K562 (cell line): ENCODE data around the gene ANKRD6. TPM values are rescaled to one million over a fixed set of nuclear protein-coding genes. Genes with fewer than 3 reads are reported as not detected.

Source experiments
- BHLHE40 ChIP-seq: IDR thresholded peaks from 2 replicates; pipeline ENCODE4 v1.6.1; 2011; ENCODE audit warnings: low read length, improper control_type of control experiment
- BMI1 ChIP-seq: fragments of 150-350 bp; IDR thresholded peaks from 2 replicates; pipeline ENCODE4 v1.6.1; 2014; ENCODE audit warnings: low read length
- EGR1 ChIP-seq: fragments of 450-650 bp; conservative IDR thresholded peaks from 2 replicates; pipeline ENCODE4 v1.6.1; 2017; ENCODE audit warnings: mild to moderate bottlenecking
- ELF1 ChIP-seq: fragments of 200-800 bp; sonication (Bioruptor generic); IDR thresholded peaks from 2 replicates; pipeline ENCODE4 v1.6.1; 2016; ENCODE audit warnings: missing genetic modification characterization, missing compliant biosample characterization
- FOS ChIP-seq: IDR thresholded peaks from 3 replicates; pipeline ENCODE4 v1.6.1; 2011; ENCODE audit not compliant: insufficient read length; ENCODE audit errors: extremely low read depth
- FOXM1 ChIP-seq, 2 experiments: fragments of 450-650 bp in 1 of 2; sonication (generic) in 1 of 2; formaldehyde crosslinking in 1 of 2; IDR thresholded peaks; 2 replicates each; pipeline versions ENCODE4 v1.6.1 to v1.9.0; 2017 to 2022; ENCODE audit warnings: low read depth in 2 of 2, mild to moderate bottlenecking in 2 of 2, missing genetic modification reagents in 1 of 2, moderate library complexity in 1 of 2
- GTF2B ChIP-seq: IDR thresholded peaks from 2 replicates; pipeline ENCODE4 v1.6.1; 2011; ENCODE audit not compliant: insufficient read length; ENCODE audit errors: extremely low read depth
- HIVEP1 ChIP-seq: fragments of 250-450 bp; sonication (Bioruptor Pico); IDR thresholded peaks from 2 replicates; pipeline ENCODE4 v1.4.0; 2020; ENCODE audit warnings: mild to moderate bottlenecking
- KDM2B ChIP-seq: fragments of 250-450 bp; sonication (Bioruptor Pico); IDR thresholded peaks from 2 replicates; pipeline ENCODE4 v1.8.0; 2021; ENCODE audit warnings: mild to moderate bottlenecking, moderate library complexity
- KDM5B ChIP-seq: fragments of 200-600 bp; sonication (generic); IDR thresholded peaks from 2 replicates; pipeline ENCODE4 v1.6.1; 2012; ENCODE audit warnings: low read depth, mild to moderate bottlenecking, moderate library complexity, low read length, control low read depth, inconsistent platforms; ENCODE audit not compliant: insufficient replicate concordance
- NFE2L1 ChIP-seq: fragments of 450-650 bp; IDR thresholded peaks from 2 replicates; pipeline ENCODE4 v1.6.1; 2016; ENCODE audit warnings: missing genetic modification characterization, low read depth, mild to moderate bottlenecking, missing compliant biosample characterization, moderate library complexity, borderline replicate concordance
- POLR2AphosphoS5 ChIP-seq: IDR thresholded peaks from 2 replicates; pipeline ENCODE4 v1.6.1; 2011; ENCODE audit warnings: mild to moderate bottlenecking, low read depth, low read length, moderate library complexity; ENCODE audit not compliant: control insufficient read depth, insufficient read depth
- POU5F1 ChIP-seq: fragments of 150-350 bp; IDR thresholded peaks from 2 replicates; pipeline ENCODE4 v1.6.1; 2014; ENCODE audit warnings: borderline replicate concordance, low read length, low read depth, mild to moderate bottlenecking; ENCODE audit not compliant: partially characterized antibody
- RAD51 ChIP-seq: fragments of 450-650 bp; IDR thresholded peaks from 2 replicates; pipeline ENCODE4 v1.7.1; 2016; ENCODE audit warnings: low read depth, mild to moderate bottlenecking, borderline replicate concordance
- SNRNP70 ChIP-seq: fragments of 200-400 bp; formaldehyde crosslinking; optimal IDR thresholded peaks from 2 replicates; pipeline ENCODE3; 2017; ENCODE audit warnings: low read depth, low read length
- SRSF9 ChIP-seq: fragments of 200-400 bp; formaldehyde crosslinking; IDR thresholded peaks from 2 replicates; pipeline ENCODE4 v1.6.1; 2017; ENCODE audit warnings: low read depth, low read length, borderline replicate concordance
- TBL1XR1 ChIP-seq, 2 experiments: IDR thresholded peaks; 2 replicates each; pipeline ENCODE4 v1.6.1; 2012; ENCODE audit warnings: improper control_type of control experiment in 2 of 2, low read length in 2 of 2, mild to moderate bottlenecking in 1 of 2
- TEAD4 ChIP-seq, 2 experiments: sonication (generic) in 1 of 2; formaldehyde crosslinking in 1 of 2; IDR thresholded peaks; 2 replicates each; pipeline versions ENCODE4 v1.6.1 to v1.8.0; 2012 to 2022; ENCODE audit warnings: borderline replicate concordance in 1 of 2, inconsistent platforms in 1 of 2, low read length in 1 of 2, mild to moderate bottlenecking in 1 of 2, missing genetic modification reagents in 1 of 2
- TGIF2 ChIP-seq: sonication (generic); formaldehyde crosslinking; IDR thresholded peaks from 2 replicates; pipeline ENCODE4 v1.8.1; 2022; ENCODE audit warnings: mild to moderate bottlenecking, missing genetic modification reagents, moderate library complexity
- ZBTB11 ChIP-seq, 3 experiments: fragments of 200-800 bp in 1 of 3; fragments of 250-450 bp in 1 of 3; fragments of 450-650 bp in 1 of 3; sonication (Bioruptor Pico) in 1 of 3; sonication (Bioruptor generic) in 1 of 3; formaldehyde crosslinking in 1 of 3; IDR thresholded peaks; 2 replicates each; pipeline versions ENCODE4 v1.6.1 to v1.8.0; 2016 to 2022; ENCODE audit warnings: mild to moderate bottlenecking in 2 of 3, missing genetic modification characterization in 2 of 3, missing compliant biosample characterization in 1 of 3, moderate library complexity in 1 of 3
- ZNF124 ChIP-seq: sonication (generic); formaldehyde crosslinking; IDR thresholded peaks from 2 replicates; pipeline ENCODE4 v1.8.1; 2022; ENCODE audit warnings: missing genetic modification reagents
- ZNF140 ChIP-seq: fragments of 250-450 bp; sonication (Bioruptor Pico); IDR thresholded peaks from 2 replicates; pipeline ENCODE4 v1.8.0; 2021; ENCODE audit warnings: moderate library complexity, mild to moderate bottlenecking, inconsistent platforms
- ZNF511 ChIP-seq: sonication (generic); formaldehyde crosslinking; IDR thresholded peaks from 2 replicates; pipeline ENCODE4 v1.8.0; 2022; ENCODE audit warnings: mild to moderate bottlenecking, missing genetic modification reagents
- ZNF764 ChIP-seq: fragments of 250-450 bp; sonication (Bioruptor Pico); IDR thresholded peaks from 2 replicates; pipeline ENCODE4 v1.4.0; 2020; ENCODE audit warnings: low read depth, mild to moderate bottlenecking, moderate library complexity
- polyA plus RNA-seq, 8 experiments: library from polyadenylated mRNA; depleted of rRNA in 4 of 8; stranded (reverse) in 5 of 8; unstranded in 3 of 8; fragments of >200 nt; fragmentation: Nextera tagmentation in 2 of 8; fragmentation: Illumina TruSeq in 1 of 8; extraction: Ambion mirVana in 2 of 8; extraction: Trizol in 1 of 8; gene quantifications; 2 replicates each; pipeline versions ENCODE4 v1.2.1 to v1.2.3, GENCODE V29; 2011 to 2014; ENCODE audit warnings: inconsistent platforms in 1 of 8, missing spikeins in 1 of 8
- total RNA-seq, 7 experiments: library from RNA; depleted of rRNA in 6 of 7; stranded (reverse); fragments of >200 nt in 6 of 7; fragmentation: Illumina TruSeq in 2 of 7; extraction: Trizol in 2 of 7; gene quantifications; 2 replicates each; pipeline versions ENCODE4 v1.2.1 to v1.2.3, GENCODE V29; 2011 to 2021; ENCODE audit warnings: low replicate concordance in 1 of 7

ANKRD6 gene
- total and polyA plus RNA-seq, 9 of the 15 experiments (the other 6 are each of a cell fraction or from before 2014, with no cell fraction given), result 0.04 to 0.22 (median 0.08) TPM; not detected in 4

GRCh38 chr6:89495961-89496535 is 63.1 kb downstream of the ANKRD6 start (continued):
- 0 out of 6 replicates have a peak, but pooled peaks of 1 of the 3 experiments have one; percentile 23 for TF ChIP-seq ZBTB11 (CRISPR knock-in tag; IDR thresholded peaks at IDR 0.05)
- TF ChIP-seq BMI1, result no peak
- TF ChIP-seq FOXM1 (IDR thresholded peaks at IDR 0.05; ENCODE audit: low read depth), result no peak
- no peak for TF ChIP-seq FOXM1 (CRISPR knock-in tag; IDR thresholded peaks at IDR 0.05; ENCODE audit: low read depth)
- no peak for TF ChIP-seq GTF2B
- no peak for TF ChIP-seq POLR2AphosphoS5
- no peak for TF ChIP-seq FOS
- no peak for TF ChIP-seq POU5F1
- TF ChIP-seq KDM5B, result no peak
- TF ChIP-seq ELF1 (tag), result peak; percentile 37; the same call in 1 of the 2 replicates
- TF ChIP-seq TGIF2 (CRISPR knock-in tag), result no peak
- TF ChIP-seq TEAD4 (IDR thresholded peaks at IDR 0.05; ENCODE audit: low read length), result peak; percentile 75
- TF ChIP-seq TEAD4 (CRISPR knock-in tag; IDR thresholded peaks at IDR 0.05; ENCODE audit: borderline replicate concordance), result no peak
- TF ChIP-seq SNRNP70, result no peak
- no peak for TF ChIP-seq ZNF124
- TF ChIP-seq HIVEP1, result no peak
- no peak for TF ChIP-seq ZNF764 (CRISPR knock-in tag)
- TF ChIP-seq SRSF9, result no peak
- no peak for TF ChIP-seq ZNF511
- TF ChIP-seq BHLHE40, result no peak
- no peak for TF ChIP-seq TBL1XR1 (IDR thresholded peaks at IDR 0.05; ENCODE audit: low read length in 2 of 2)
- no peak for TF ChIP-seq KDM2B (CRISPR knock-in tag)
- no peak for TF ChIP-seq ZNF140
- no peak for TF ChIP-seq NFE2L1 (tag)
- no peak for TF ChIP-seq RAD51
- no peak for TF ChIP-seq EGR1
